Activated naive CD4-positive, alpha-beta T cell treated with anti-CD3 and anti-CD28 coated beads, Interleukin-2, amount 10 ng/mL, durations not matched to agents 7 days and 5 days (primary cell): ENCODE data around the gene KREMEN2.

Experiments
- CTCF ChIA-PET: fragments of 350-600 bp; sonication (Branson Sonifier 250); formaldehyde crosslinking; loops from one replicate; lab custom pipeline; 2021; ENCODE audit warnings: antibody characterized with exemption; lab: Charles Lee
- DNase-seq: peaks from one replicate; pipeline ENCODE4 v3.0.0-alpha.2; 2020
- H3K27ac Mint-ChIP-seq: one replicate; pipeline ENCODE4 v1.8.0; 2021; ENCODE audit warnings: mild to moderate bottlenecking, moderate library complexity, mixed read lengths
- H3K27me3 Mint-ChIP-seq: one replicate; pipeline ENCODE4 v1.8.0; 2021; ENCODE audit warnings: mild to moderate bottlenecking, mixed read lengths
- H3K36me3 Mint-ChIP-seq: one replicate; pipeline ENCODE4 v1.8.0; 2021; ENCODE audit warnings: mixed read lengths
- H3K4me1 Mint-ChIP-seq: one replicate; pipeline ENCODE4 v1.8.0; 2021; ENCODE audit warnings: mixed read lengths
- H3K4me3 Mint-ChIP-seq: one replicate; pipeline ENCODE4 v1.8.0; 2021; ENCODE audit warnings: mild to moderate bottlenecking, moderate library complexity, mixed read lengths
- H3K9me3 Mint-ChIP-seq: one replicate; pipeline ENCODE4 v1.8.0; 2021; ENCODE audit warnings: mixed read lengths

Gene KREMEN2

GRCh38 chr16:2950353-2950724 lies 13.7 kb upstream of the KREMEN2 start:
- Mint-ChIP-seq H3K27ac (no peak overlapping the region), H3K4me1 (no peaks in the 10 kb centered on the region), H3K9me3 (no peaks in the 10 kb centered on the region), H3K27me3 (peaks cover 14% of the 10 kb centered on the region), H3K36me3 (peaks cover 6% of the 10 kb centered on the region), H3K4me3 (no peak overlapping the region)
- DNase-seq = no peak
- CTCF ChIA-PET = interaction anchor here (1.1 kb wide), 1 partner anchor 13 kb away, joined by 4 read pairs; the partner anchor contains the start of gene KREMEN2

DNA sequence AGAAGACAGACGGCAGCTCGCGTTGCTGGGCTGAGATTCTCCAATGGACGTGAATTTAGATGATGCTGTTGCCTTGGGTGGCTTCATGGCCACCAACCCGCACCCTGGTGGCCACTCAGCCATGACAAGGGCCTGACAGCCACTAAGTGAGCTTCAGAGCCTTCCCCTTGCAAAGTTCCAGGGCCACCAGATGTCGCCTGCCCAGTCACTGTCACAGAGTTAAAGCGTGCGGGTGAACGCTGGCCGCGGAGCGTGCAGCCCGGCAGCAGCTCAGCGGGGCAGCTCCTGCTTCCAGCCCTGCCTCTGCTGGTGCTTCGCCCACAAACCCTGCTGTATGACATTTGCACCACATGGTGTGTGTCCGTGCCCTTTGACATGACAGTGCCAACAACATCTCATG lies 13.3 kb upstream of the KREMEN2 start:
- Mint-ChIP-seq H3K4me3 (no peak overlapping the region), H3K4me1 (no peaks in the 10 kb centered on the region), H3K27ac (peak overlapping the region; percentile 70), H3K9me3 (no peaks in the 10 kb centered on the region), H3K36me3 (peaks cover 6% of the 10 kb centered on the region), H3K27me3 (peaks cover 14% of the 10 kb centered on the region)
- CTCF ChIA-PET = interaction anchor here (1.1 kb wide), 1 partner anchor 13 kb away, joined by 4 read pairs; the partner anchor contains the start of gene KREMEN2
- DNase-seq = no peak

DNA sequence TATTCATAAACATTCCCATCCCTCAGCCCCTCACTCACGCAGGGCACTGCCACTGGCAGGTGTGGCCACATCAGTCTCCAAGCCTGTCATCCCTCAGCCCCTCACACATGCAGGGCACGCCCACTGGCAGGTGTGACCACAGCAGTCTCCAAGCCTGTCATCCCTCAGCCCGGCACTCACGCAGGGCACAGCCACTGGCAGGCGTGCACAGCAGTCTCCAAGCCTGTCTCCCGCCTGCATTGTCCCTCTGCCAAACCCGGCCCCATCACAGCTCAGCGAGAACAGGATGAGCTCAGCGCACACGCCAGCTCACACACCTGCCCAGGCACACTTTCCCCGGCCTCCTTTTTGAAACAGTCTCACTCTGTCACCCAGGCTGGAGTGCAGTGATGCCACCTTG lies 11.4 kb upstream of the KREMEN2 start:
- H3K36me3 Mint-ChIP-seq = peaks cover 1% of the 10 kb centered on the region
- no peak for DNase-seq
- H3K4me3 Mint-ChIP-seq = no peak overlapping the region
- CTCF ChIA-PET = interaction anchor here (1.6 kb wide), 1 partner anchor 9 kb away, joined by 4 read pairs; no protein-coding TSS in a partner anchor
- H3K27ac Mint-ChIP-seq = no peak overlapping the region
- H3K4me1 Mint-ChIP-seq = peaks cover 2% of the 10 kb centered on the region
- H3K9me3 Mint-ChIP-seq = no peaks in the 10 kb centered on the region
- H3K27me3 Mint-ChIP-seq = peaks cover 31% of the 10 kb centered on the region

DNA sequence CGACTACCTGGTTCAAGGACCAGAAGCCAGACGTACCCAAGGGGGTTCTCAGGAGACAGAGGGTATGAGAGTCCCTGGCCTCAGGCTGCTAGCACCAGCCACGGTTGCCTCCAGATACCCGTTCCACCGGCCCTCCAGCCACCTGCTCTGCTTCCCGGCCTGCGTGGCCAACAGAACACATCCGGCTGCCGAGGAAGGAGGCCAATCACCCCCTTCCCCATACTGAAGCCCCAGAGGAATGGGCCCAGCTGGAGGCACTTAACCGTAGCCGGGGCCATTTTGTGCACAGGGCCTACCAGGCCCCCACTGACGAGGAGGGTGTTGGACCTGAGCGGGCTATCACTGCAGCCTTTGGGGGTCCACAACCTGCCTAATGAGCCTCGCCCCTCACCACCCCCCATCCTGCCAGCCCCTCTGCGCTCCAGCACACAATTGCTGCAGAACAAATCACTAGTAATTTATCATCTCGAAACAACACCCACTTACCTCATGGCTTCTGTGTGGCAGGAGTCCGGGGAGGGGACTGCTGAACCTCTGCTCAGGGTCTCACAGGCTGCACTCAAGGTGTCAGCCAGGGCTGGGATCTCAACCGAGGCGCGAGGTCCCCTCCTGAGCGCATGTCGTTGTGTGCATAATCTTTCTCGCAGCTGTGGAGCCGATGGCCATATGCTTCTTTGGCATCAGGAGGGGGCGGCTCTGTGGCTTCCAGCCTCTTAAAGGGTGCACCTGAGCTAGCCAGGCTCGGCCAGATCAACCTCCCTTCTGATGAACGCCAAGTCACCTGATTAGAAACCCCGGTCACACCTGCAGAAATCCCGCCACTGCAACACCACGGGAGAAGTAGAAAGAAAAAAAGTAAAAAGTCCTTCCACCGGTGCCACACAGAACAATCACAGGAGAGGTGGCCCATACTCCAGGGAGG lies 10.1 kb upstream of the KREMEN2 start:
- Mint-ChIP-seq H3K4me1 (peaks cover 2% of the 10 kb centered on the region), H3K9me3 (no peaks in the 10 kb centered on the region), H3K27me3 (peaks cover 34% of the 10 kb centered on the region), H3K4me3 (no peak overlapping the region), H3K36me3 (no peaks in the 10 kb centered on the region), H3K27ac (no peak overlapping the region)
- DNase-seq = no peak
- CTCF ChIA-PET = interaction anchor here (0.7 to 1.6 kb wide), 3 partner anchors 8 to 33 kb away, joined by 3 to 4 read pairs (median 4); no protein-coding TSS in a partner anchor

- no peak for DNase-seq
- CTCF ChIA-PET = interaction anchor here (0.7 to 1.0 kb wide), 2 partner anchors 11 to 34 kb away, joined by 3 to 4 read pairs; no protein-coding TSS in a partner anchor
- Mint-ChIP-seq H3K27ac (no peak overlapping the region), H3K4me1 (peaks cover 2% of the 10 kb centered on the region), H3K4me3 (no peak overlapping the region), H3K27me3 (peaks cover 43% of the 10 kb centered on the region), H3K9me3 (no peaks in the 10 kb centered on the region), H3K36me3 (no peaks in the 10 kb centered on the region)
Observed at GRCh38 chr16:2954656-2955381, 9.3 kb upstream of the KREMEN2 start.

DNA sequence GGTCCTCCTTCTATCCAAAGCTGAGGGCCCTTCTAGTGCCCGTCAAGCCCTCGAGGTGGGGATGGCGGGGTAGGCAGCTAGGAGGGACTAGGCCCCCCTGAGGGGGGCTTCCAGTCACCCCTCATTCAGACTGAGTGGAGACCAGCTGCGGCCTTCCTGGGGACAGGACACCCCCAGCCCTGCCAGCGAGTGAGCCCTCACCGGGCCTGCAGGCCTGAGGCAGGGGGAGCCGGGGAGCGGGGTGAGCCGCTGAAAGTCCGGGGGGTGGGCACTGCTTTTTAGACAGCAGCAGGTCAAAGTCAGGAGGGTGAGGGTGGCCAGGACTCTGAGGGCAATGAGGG lies 8.7 kb upstream of the KREMEN2 start:
- peaks cover 49% of the 10 kb centered on the region for H3K27me3 Mint-ChIP-seq
- H3K9me3 Mint-ChIP-seq = no peaks in the 10 kb centered on the region
- no peak overlapping the region for H3K4me3 Mint-ChIP-seq
- no peak for DNase-seq
- peaks cover 2% of the 10 kb centered on the region for H3K4me1 Mint-ChIP-seq
- no peak overlapping the region for H3K27ac Mint-ChIP-seq
- CTCF ChIA-PET = no interaction called here
- no peaks in the 10 kb centered on the region for H3K36me3 Mint-ChIP-seq

DNA sequence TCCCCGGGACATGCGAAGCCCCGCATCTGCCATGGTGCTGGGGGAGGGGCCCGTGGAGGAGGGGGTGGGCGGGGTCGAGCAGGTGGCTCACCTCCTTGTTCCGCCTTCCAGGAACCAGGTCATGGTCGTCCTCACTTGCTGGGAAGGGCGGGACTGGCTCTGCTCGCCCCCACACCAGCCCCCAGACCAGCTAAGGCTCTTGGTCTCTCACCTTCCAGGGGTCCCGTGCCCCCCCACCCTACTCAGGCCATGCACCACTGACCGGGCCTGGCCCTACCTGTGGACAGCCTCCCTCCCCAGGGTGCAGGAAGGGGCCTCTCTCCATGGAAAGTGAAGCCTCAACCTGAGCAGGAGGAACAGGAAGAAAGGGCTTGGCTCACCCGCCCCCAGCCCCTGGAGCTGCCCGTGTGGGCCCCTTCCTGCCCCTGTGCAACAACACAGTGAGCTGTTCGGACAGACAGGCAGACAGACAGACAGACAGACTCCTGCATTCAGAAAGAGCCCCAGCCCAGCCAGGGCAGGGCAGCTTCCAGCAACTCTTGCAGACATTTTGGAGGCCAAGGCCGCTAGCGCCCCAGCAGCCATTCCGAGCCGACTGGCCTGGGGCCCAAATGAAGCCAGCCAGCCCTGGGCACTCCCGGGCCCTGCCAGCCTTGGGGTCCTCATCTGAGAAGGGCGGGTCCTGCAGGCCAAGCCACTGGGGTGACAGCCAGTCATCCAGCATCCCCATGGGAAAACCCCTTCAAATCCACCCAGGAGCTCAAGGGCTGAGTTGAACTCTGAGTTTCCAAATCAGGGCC lies 8.1 kb upstream of the KREMEN2 start:
- Mint-ChIP-seq H3K4me1 (peaks cover 2% of the 10 kb centered on the region), H3K36me3 (no peaks in the 10 kb centered on the region), H3K9me3 (no peaks in the 10 kb centered on the region), H3K4me3 (no peak overlapping the region), H3K27ac (no peak overlapping the region), H3K27me3 (peaks cover 54% of the 10 kb centered on the region)
- DNase-seq = no peak
- CTCF ChIA-PET = interaction anchor here (0.6 kb wide), 1 partner anchor 45 kb away, joined by 3 read pairs; no protein-coding TSS in a partner anchor

- peaks cover 3% of the 10 kb centered on the region for H3K4me1 Mint-ChIP-seq
- H3K9me3 Mint-ChIP-seq = no peaks in the 10 kb centered on the region
- DNase-seq = no peak
- H3K27ac Mint-ChIP-seq = no peak overlapping the region
- H3K4me3 Mint-ChIP-seq = no peak overlapping the region
- H3K27me3 Mint-ChIP-seq = peaks cover 60% of the 10 kb centered on the region
- no peaks in the 10 kb centered on the region for H3K36me3 Mint-ChIP-seq
- CTCF ChIA-PET = interaction anchor here (0.6 kb wide), 1 partner anchor 45 kb away, joined by 3 read pairs; no protein-coding TSS in a partner anchor
Observed at GRCh38 chr16:2956579-2956956, 7.5 kb upstream of the KREMEN2 start.

GRCh38 chr16:2959206-2959605 lies 4.9 kb upstream of the KREMEN2 start:
- Mint-ChIP-seq H3K4me1 (peaks cover 14% of the 10 kb centered on the region), H3K27ac (no peak overlapping the region), H3K9me3 (no peaks in the 10 kb centered on the region), H3K27me3 (peaks cover 77% of the 10 kb centered on the region), H3K4me3 (no peak overlapping the region), H3K36me3 (no peaks in the 10 kb centered on the region)
- CTCF ChIA-PET = interaction anchor here (0.9 to 1.7 kb wide), 3 partner anchors 10 to 38 kb away, joined by 4 read pairs; partner anchors contain the start of gene PAQR4
- no peak for DNase-seq

DNA sequence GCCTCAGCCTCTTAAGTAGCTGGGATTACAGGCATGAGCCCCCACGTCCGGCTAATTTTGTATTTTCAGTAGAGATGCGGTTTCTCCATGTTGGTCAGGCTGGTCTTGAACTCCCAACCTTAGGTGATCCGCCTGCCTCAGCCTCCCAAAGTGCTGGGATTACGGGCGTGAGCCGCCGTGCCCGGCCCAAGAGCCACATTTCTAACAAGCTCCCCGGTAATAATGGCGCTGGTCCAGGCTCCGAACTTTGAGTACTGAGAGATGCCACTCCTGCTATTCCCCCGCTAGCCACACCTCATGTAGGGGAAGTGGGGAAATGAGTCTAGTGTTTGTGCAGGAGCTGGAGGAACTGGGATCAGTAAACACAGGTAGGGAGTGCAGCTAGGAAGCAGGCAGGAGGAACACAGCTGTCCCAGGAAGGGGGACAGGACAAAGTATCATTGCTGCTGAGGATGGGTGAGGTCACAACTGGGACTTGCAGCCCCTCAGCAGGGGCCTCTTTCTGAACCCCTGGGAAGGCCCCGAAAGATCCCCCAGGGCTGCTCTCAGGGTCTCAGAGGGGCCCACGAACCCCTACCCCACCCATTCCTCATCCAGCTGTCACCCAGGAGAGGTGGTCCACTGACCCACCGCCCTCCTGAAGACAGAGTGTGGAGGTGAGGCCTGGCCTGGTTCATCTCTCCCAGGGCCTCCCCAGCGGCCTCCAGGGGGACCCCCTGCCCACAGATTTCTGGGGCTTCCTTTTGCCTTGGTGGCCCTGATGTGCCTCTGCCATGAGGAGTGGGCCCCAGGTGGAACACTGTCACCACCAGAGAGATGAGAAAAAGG lies 3.7 kb upstream of the KREMEN2 start:
- peaks cover 85% of the 10 kb centered on the region for H3K27me3 Mint-ChIP-seq

DNA sequence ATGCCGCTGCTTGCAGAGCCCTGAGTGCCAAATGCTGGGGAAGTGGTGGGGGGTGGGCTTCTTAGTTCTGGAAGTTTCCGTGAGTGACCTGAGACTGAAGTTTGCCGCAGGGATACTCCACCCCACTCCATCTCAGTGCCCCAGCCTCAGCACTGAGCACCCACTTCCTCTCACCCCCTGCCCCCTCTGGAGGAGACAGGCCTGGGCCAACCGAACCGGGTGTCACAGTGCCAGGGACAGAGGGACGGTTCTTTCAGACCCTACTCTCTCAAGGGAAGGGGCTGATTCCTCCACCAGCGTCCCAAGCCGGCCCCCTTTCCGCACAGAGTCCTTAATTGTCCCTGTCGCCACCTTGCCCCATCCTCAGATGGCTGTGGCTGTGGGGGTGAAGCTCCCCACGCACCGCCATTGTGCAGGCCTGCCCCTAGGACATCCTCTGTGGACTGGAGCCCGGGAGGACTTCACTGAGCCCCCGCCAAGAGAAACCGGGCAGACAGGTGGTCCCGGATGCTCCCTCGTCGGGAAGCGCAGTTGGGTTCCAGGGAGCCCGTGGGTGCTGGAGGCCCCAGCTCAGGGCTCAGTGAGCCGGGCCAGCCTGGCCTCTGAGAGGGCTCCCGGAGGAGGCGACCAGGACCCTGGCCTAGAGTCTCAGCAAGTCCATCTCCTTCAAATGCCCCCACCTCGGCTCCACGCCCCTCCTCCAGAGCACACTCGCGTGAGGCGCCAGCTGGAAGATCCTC lies 1.6 kb upstream of the KREMEN2 start:
- no peaks in the 10 kb centered on the region for H3K9me3 Mint-ChIP-seq
- peaks cover 21% of the 10 kb centered on the region for H3K4me1 Mint-ChIP-seq
- H3K36me3 Mint-ChIP-seq = no peaks in the 10 kb centered on the region
- DNase-seq = no peak
- CTCF ChIA-PET = interaction anchor here (0.8 to 1.8 kb wide), 6 partner anchors 8 to 42 kb away, joined by 3 to 5 read pairs (median 4); no protein-coding TSS in a partner anchor
- no peak overlapping the region for H3K4me3 Mint-ChIP-seq
- peaks cover 89% of the 10 kb centered on the region for H3K27me3 Mint-ChIP-seq
- H3K27ac Mint-ChIP-seq = no peak overlapping the region

More for the DNA sequence above, 3.7 kb upstream of the KREMEN2 start:
- H3K36me3 Mint-ChIP-seq = no peaks in the 10 kb centered on the region
- H3K9me3 Mint-ChIP-seq = no peaks in the 10 kb centered on the region
- DNase-seq = no peak
- no peak overlapping the region for H3K4me3 Mint-ChIP-seq
- H3K4me1 Mint-ChIP-seq = peaks cover 18% of the 10 kb centered on the region
- CTCF ChIA-PET = interaction anchor here (1.6 to 1.7 kb wide), 2 partner anchors 9 to 22 kb away, joined by 3 to 4 read pairs; partner anchors contain the start of gene PAQR4
- H3K27ac Mint-ChIP-seq = no peak overlapping the region

DNA sequence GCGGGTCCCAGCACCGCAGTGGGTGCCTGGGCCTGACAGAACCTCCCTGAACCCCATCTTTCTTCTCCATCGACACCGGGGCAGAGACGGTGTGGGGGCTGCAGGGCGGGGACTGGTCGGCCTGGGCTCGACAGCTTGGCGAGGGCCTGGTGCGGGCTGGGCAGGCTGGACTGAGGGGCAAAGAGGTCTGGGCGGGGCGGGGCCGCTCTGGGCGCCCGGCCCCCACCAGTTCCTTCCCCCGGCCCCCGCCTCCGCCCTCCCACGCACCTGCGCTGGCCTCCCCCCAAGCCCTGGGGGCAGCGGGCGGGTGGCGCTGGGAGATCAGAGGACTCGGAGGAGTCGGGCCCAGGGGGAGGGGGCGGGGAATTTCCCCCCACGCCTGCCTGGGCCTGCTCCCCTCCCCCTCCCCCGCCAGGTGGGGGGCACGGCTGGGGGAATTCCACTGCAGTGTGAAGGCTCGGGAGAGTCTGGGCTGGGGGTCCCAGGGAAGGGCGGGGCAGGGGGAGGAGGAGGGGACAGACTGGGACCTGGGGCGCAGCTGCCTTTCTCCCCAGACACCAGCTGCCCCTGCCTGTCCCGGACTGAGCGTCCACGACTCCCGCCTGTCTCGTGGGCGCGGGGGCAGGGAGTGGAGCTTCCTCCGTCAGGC lies 877 bp upstream of the KREMEN2 start:
- Mint-ChIP-seq H3K4me1 (peaks cover 25% of the 10 kb centered on the region), H3K4me3 (no peak overlapping the region), H3K27me3 (peaks cover 96% of the 10 kb centered on the region), H3K27ac (no peak overlapping the region), H3K36me3 (no peaks in the 10 kb centered on the region), H3K9me3 (no peaks in the 10 kb centered on the region)
- peak; percentile 47 for DNase-seq
- CTCF ChIA-PET = interaction anchor here (1.1 to 1.8 kb wide), 4 partner anchors 9 to 22 kb away, joined by 3 to 5 read pairs (median 4); no protein-coding TSS in a partner anchor
